Kidney epithelial cell (primary cell): ENCODE measurements around the gene NEURL3. TPM values are rescaled to one million over a fixed set of nuclear protein-coding genes. Genes with fewer than 3 reads are reported as not detected.

ENCODE experiments used
- DNase-seq: peaks from one replicate; pipeline ENCODE4 v3.0.0-alpha.2; 2010; ENCODE audit warnings: low read depth
- H3K27me3 ChIP-seq: 2 replicates; pipeline ENCODE4 v1.6.0; 2011; ENCODE audit warnings: low read length; ENCODE audit not compliant: control insufficient read depth, insufficient read depth
- H3K36me3 ChIP-seq: 2 replicates; pipeline ENCODE4 v1.5.1; 2011; ENCODE audit warnings: low read length; ENCODE audit not compliant: control insufficient read depth, insufficient read depth
- H3K4me3 ChIP-seq: 2 replicates; pipeline ENCODE4 v1.5.1; 2011; ENCODE audit warnings: low read depth, mild to moderate bottlenecking, control low read depth, low read length
- CTCF ChIP-seq: IDR thresholded peaks from 2 replicates; pipeline ENCODE4 v1.5.1; 2011; ENCODE audit warnings: mild to moderate bottlenecking, moderate library complexity, low read length, control low read depth, inconsistent platforms; ENCODE audit not compliant: insufficient read depth, poor library complexity, severe bottlenecking
- total RNA-seq: library from RNA; depleted of rRNA; stranded (reverse); fragments of >200 nt; gene quantifications from 2 replicates; pipeline ENCODE4 v1.2.3, GENCODE V29; 2015

The NEURL3 gene
- total RNA-seq, 1 donor from 2014 or later, result 18.6 TPM

- Histone ChIP-seq H3K27me3 (no peaks in the 10 kb centered on the region), H3K36me3 (no peaks in the 10 kb centered on the region), H3K4me3 (no peak overlapping the region)
- TF ChIP-seq CTCF, result no peak
- DNase-seq, result no peak
These were observed 28.3 kb upstream of the NEURL3 start for GRCh38 chr2:96533292-96534073.

- Histone ChIP-seq H3K36me3 (no peaks in the 10 kb centered on the region), H3K4me3 (no peak overlapping the region), H3K27me3 (no peaks in the 10 kb centered on the region)
- TF ChIP-seq CTCF, result no peak
- DNase-seq, result no peak
These were observed 27.6 kb upstream of the NEURL3 start for GRCh38 chr2:96532641-96533291.

GRCh38 chr2:96531872-96532505 is 26.8 kb upstream of the NEURL3 start:
- H3K36me3 ChIP-seq, result no peaks in the 10 kb centered on the region
- TF ChIP-seq CTCF, result no peak
- no peaks in the 10 kb centered on the region for H3K27me3 ChIP-seq
- DNase-seq, result peak; percentile 98
- peak overlapping the region; percentile 17 for H3K4me3 ChIP-seq

- no peaks in the 10 kb centered on the region for H3K27me3 ChIP-seq
- DNase-seq, result no peak
- no peaks in the 10 kb centered on the region for H3K36me3 ChIP-seq
- H3K4me3 ChIP-seq, result no peak overlapping the region
- TF ChIP-seq CTCF, result no peak
These were observed 26.2 kb upstream of the NEURL3 start for GRCh38 chr2:96531366-96531765.

GRCh38 chr2:96530474-96531357 is 25.6 kb upstream of the NEURL3 start:
- H3K4me3 ChIP-seq, result no peak overlapping the region
- DNase-seq, result no peak
- H3K27me3 ChIP-seq, result no peaks in the 10 kb centered on the region
- no peak for TF ChIP-seq CTCF
- no peaks in the 10 kb centered on the region for H3K36me3 ChIP-seq
